Measurements from ENCODE around the gene DEPDC5.

Gene DEPDC5

GRCh38 chr22:31872209-31872608 lies 118.4 kb downstream of the DEPDC5 start:
- DNase-seq, result peak; percentile 2
- in situ Hi-C loops (cut with HindIII; ENCODE audit: low pct_ligation_motif_present, low pct_unique_long_range_greater_than_20kb, low sequenced_read_pairs), result no loop called here

DNA sequence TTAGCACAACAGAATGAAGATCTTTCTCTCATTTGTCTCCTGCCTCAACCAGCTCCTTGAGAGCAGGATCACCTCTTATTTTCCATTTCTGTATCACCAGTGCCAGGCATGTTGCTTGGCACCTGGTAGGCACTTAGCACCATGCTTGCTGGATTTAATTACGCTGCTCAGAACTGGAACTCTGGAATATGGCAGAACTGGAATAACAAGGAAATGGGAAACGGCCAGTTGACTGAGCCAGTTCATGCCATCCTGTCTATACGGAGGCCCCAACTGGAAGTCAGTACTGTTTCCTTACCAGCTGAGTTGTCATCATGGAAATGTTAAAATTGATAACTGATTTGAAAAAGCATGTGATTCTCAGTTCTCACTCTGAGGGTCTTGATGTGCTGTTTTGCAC lies 121.0 kb downstream of the DEPDC5 start:
- in situ Hi-C loops (cut with HindIII; ENCODE audit: low pct_ligation_motif_present, low pct_unique_long_range_greater_than_20kb, low sequenced_read_pairs), result no loop called here
- DNase-seq, result no peak

DNA sequence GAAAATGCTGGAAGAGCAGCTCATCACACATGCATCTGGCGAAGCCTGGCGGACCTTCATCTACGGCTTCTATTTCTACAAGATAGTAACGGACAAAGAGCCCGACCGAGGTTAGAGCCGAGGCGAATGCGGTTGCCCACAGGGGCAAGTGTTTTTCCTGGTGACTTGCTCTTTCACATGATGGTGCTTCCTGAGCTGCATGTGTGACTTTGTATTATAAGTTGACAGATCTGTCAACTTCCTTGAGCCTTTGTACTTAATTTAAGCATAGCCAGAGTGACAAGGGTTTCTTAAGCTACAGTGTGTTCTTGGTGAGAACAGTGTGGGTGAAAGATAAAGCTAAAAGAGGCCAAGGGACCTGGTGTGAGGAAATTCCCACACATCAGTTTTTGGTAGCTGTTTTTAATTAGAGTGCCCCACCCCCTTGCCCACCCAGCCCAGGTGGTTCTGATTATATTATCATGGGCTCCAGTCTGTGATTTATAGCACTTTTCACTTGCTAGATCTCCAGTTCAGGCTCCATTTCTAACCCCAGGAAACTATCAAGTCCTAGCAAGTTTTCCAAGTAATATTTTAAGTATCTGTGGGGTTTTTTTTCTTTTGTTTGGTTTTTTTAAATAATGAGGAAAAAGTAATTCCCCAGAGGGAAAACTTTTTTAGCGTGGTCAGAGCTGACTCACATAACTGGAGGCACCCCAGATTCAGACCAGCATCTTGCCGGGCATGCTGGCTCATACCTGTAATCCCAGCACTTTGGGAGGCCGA lies 122.5 kb downstream of the DEPDC5 start:
- in situ Hi-C loops (cut with HindIII; ENCODE audit: low pct_ligation_motif_present, low pct_unique_long_range_greater_than_20kb, low sequenced_read_pairs), result no loop called here
- no peak for DNase-seq

GRCh38 chr22:31879585-31879984 lies 125.8 kb downstream of the DEPDC5 start:
- in situ Hi-C loops (cut with HindIII; ENCODE audit: low pct_ligation_motif_present, low pct_unique_long_range_greater_than_20kb, low sequenced_read_pairs), result no loop called here
- DNase-seq, result no peak

GRCh38 chr22:31881200-31881599 lies 127.4 kb downstream of the DEPDC5 start:
- no peak for DNase-seq
- in situ Hi-C loops (cut with HindIII; ENCODE audit: low pct_ligation_motif_present, low pct_unique_long_range_greater_than_20kb, low sequenced_read_pairs), result no loop called here

DNA sequence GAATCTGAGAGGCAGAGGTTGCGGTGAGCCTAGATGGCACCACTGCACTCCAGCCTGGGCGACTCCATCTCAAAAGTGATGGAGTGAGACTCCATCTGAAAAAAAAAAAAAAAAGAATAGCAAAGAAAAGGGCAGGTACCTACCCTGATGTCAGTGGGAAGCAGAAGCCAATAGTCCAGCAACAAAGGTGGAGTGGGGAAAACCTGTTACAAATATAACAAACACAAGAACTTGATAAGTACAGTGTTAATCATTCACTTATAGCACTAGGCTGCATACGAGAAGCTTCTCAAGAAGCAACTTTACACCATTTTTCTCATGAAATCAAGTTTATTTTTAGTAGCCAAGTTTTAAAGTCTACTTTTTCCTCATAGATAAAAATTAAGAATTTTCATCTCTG lies 128.0 kb downstream of the DEPDC5 start:
- in situ Hi-C loops (cut with HindIII; ENCODE audit: low pct_ligation_motif_present, low pct_unique_long_range_greater_than_20kb, low sequenced_read_pairs), result no loop called here
- DNase-seq, result no peak

GRCh38 chr22:31882971-31883370 lies 129.2 kb downstream of the DEPDC5 start:
- in situ Hi-C loops (cut with HindIII; ENCODE audit: low pct_ligation_motif_present, low pct_unique_long_range_greater_than_20kb, low sequenced_read_pairs), result no loop called here
- DNase-seq, result no peak

DNA sequence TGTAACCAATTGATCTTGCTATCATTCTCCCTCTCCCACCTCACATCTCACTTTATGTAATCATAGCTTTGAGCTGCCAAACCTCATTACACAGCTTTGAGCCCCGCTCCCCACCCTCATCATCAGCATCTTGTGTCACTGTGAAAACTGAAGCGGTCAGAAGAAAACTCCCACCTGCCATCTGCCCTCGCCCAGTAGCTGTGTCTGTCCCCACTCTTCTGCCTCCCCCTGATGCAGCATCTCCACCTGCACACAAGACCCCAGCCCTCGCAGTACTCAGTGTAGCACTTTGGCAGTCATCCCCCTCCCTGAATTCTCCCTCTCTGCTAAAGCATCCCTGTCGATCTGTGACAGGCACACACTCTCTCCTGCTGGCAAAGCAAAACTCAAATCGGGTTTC lies 130.2 kb downstream of the DEPDC5 start:
- in situ Hi-C loops (cut with HindIII; ENCODE audit: low pct_ligation_motif_present, low pct_unique_long_range_greater_than_20kb, low sequenced_read_pairs), result no loop called here
- DNase-seq, result no peak

GRCh38 chr22:31891366-31892079 lies 137.7 kb downstream of the DEPDC5 start:
- in situ Hi-C loops (cut with HindIII; ENCODE audit: low pct_ligation_motif_present, low pct_unique_long_range_greater_than_20kb, low sequenced_read_pairs), result no loop called here
- DNase-seq, result no peak

DNA sequence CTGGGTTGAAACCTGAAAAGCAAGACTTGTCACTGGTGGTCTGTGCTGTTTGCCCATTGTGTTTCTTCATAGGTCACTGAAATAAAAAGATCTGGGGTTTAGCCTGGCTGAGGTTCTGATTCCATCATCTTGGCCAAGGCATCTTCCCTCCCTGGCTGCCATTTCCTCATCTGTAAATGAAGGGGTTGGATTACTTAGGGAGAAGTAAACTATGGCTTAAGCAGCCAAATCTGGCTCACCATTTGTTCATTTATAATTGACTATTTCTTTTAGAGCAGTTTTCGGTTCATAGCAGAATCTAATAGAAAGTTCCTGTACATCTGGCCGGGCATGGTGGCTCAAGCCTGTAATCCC lies 138.2 kb downstream of the DEPDC5 start:
- in situ Hi-C loops (cut with HindIII; ENCODE audit: low pct_ligation_motif_present, low pct_unique_long_range_greater_than_20kb, low sequenced_read_pairs), result no loop called here
- no peak for DNase-seq

DNA sequence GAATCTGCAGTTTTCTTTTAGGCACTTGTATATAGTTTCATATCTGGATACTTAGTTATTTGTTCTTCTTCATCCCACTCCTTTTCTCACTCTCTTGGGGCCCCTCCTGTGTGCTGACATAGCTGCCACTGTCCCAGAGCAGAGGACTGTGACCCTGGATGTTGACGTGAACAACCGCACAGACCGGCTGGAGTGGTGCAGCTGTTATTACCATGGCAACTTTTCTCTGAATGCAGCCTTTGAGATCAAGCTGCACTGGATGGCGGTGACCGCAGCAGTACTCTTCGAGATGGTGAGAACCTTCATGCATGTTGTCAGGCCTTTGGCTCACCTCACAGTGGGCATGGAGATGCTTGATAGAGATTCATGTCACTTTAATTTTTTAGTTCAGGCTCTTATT lies 139.6 kb downstream of the DEPDC5 start:
- in situ Hi-C loops (cut with HindIII; ENCODE audit: low pct_ligation_motif_present, low pct_unique_long_range_greater_than_20kb, low sequenced_read_pairs), result no loop called here
- DNase-seq, result no peak

DNA sequence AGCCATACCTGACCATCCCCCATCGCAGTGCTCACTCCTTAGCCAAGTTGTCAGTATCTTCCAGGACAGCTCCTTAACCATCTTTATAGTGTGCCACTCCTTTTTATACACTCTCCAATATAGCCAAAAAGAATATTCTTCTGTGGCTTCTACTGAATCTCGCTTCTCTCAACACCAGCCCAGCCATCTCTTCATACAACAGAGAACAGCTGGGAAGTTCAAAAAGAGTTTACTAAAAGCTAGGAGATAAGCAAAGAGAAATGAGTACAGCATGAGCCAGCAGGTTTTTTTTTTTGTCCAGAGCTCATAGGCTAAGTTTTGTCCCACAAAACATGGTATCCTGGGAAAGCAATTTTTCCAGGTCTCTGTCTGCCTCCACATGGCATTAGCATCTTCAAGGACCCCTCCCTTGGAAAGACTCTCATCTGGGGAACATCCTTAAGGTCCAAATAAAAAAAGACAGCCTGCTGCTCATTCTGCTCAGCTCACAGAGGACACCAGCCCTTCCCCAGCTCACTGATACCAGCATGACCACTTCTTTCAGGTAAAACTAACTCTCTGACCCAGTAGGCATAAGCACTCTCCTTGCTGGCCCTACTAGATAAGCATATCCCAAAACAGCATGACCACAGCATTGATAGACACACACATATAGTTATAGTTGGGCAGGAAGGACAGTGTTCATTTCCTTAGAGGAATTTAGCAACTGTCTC lies 141.7 kb downstream of the DEPDC5 start:
- DNase-seq, result no peak

DNA sequence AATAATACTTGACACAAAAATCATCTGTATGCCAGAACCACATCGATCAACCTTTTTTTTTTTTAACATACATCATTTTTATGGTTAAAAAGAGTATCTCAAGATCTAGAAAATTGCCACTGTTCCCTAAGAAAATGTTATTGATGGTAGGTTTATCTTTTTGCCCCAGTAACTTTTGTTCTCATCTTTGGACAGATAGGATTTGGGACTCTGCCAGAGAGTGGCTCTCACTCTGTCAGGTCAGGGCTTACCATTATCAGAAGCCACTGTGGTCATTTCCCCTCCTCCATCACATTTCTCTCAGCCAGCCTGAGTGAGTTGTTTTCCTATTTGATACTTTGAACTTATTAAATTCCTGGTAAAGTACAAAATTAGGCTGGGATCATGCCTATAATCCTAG lies 142.7 kb downstream of the DEPDC5 start:
- no peak for DNase-seq
- in situ Hi-C loops (cut with HindIII; ENCODE audit: low pct_ligation_motif_present, low pct_unique_long_range_greater_than_20kb, low sequenced_read_pairs), result no loop called here

More for the DNA sequence above, 141.7 kb downstream of the DEPDC5 start:
- in situ Hi-C loops (cut with HindIII; ENCODE audit: low pct_ligation_motif_present, low pct_unique_long_range_greater_than_20kb, low sequenced_read_pairs), result no loop called here

DNA sequence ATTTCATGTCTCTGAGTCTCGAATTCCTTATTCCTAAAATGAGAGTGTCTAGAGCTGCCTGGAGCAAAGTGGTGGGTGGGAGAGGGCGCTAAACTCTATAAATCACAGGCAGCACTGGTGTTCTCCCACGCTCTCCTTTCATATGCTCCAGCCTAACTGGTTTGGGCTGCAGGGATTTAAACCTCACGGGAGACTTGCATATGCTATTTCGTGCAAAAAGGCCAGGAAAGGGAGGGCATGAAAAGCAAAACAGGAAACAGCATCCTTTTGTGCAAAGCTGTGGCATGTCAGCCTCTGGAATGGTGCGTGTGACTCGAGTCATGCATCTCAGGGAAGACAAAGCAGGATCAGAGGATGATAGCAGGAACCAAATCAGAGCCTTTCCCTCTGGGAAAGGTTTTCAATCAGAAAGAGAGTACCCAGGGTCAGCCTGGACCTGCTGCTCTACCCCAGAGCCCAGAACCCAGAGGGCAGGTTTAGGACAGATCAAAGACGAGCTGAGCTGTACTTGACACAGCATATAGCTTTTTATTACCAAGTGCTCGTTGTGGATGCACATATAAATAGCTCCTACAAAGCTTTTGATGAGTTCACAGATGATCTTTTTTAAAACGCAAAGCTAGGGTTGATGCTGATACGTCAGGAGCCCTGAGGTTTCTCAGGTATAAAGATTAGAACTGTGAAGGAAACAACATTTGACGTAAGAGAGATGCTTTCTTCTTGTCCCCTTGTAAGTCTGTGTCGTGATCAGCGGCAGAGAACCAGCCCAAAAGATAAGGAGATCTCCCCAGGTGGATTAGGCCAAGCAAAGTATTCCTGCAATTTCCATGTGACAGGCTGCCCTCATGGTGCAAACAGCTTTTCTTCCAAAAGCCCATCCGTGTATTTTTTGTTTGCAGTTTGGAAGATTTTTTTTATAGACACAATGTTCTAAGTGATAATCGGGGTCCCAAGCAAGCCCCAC lies 144.3 kb downstream of the DEPDC5 start:
- in situ Hi-C loops (cut with HindIII; ENCODE audit: low pct_ligation_motif_present, low pct_unique_long_range_greater_than_20kb, low sequenced_read_pairs), result no loop called here

DNA sequence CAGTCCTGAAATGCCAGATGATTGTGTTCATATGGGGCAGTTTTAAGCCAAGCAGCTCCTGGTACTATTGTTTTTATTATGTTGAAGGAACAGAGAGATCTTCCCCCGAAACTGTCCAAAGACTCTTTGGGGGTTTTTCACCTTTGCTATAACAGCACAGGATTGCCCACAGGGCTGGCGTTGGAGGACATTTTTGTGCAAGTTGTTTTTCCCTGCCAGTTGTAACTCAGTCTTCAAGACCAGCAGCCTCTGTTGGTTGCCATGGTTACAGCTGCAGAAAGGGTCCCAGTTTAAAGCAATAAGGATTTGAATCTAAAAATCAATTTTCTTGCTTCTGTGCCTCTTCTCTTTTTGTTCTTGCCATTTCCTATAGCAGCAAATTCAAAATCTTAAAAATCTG lies 145.1 kb downstream of the DEPDC5 start:
- in situ Hi-C loops (cut with HindIII; ENCODE audit: low pct_ligation_motif_present, low pct_unique_long_range_greater_than_20kb, low sequenced_read_pairs), result no loop called here
- DNase-seq, result no peak

More for the DNA sequence above, 144.3 kb downstream of the DEPDC5 start:
- DNase-seq, result no peak

DNA sequence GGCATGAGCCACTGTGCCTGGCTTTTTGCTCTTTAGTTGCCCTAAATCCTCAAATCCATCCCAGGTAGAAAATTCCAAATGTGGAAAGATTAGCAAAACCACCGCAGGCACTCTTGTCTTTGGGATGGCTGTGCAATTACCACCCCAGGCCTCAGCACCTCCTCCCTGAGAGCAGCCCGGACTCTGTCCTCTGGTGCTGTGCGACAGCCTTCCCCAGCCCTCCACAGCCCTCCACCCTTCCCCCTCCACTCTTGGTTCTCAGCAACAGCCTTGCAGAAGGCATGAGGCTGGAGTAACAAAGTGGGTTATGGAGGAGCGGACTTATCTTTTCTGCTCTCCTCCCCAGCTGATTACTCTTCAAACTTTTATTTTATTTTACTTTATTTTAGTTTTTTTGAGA lies 145.8 kb downstream of the DEPDC5 start:
- in situ Hi-C loops (cut with HindIII; ENCODE audit: low pct_ligation_motif_present, low pct_unique_long_range_greater_than_20kb, low sequenced_read_pairs), result no loop called here
- no peak for DNase-seq

DNA sequence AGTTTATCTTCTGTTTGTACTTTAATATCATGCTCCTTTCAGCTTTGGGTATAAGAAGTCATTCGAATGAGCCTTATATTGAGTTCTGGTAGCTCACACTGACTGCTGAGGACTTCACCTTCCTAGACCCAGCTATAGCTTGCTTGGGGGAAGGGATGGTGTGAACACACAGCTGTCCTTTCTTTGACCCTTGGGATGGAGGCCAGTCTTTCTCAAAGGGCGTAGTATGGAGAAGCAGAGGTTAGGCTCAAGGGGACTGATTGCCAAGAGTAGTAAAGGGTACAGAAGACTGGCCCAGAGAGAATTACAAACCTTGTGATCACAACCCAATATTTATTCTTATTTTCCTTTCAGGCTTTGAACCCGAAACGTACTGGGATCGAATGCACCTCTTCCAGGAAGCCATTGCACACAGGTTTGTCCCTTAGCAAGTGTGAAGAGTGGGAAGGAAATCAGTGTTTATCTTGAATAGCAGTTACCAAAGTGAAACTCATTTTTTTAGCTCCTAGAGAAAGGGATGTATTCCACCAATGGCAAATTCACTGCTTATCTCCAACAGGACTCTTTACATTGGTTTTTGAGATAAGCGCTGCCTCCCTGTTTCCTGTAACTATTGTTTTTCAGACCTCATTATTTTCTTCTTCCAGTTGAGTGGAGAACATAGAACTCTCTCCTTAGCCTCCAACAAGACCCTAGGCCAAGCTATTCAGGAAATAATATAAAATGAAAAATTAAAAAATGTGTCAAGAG lies 147.7 kb downstream of the DEPDC5 start:
- DNase-seq, result no peak
- in situ Hi-C loops (cut with HindIII; ENCODE audit: low pct_ligation_motif_present, low pct_unique_long_range_greater_than_20kb, low sequenced_read_pairs), result no loop called here

GRCh38 chr22:31904651-31905050 lies 150.8 kb downstream of the DEPDC5 start:
- in situ Hi-C loops (cut with HindIII; ENCODE audit: low pct_ligation_motif_present, low pct_unique_long_range_greater_than_20kb, low sequenced_read_pairs), result no loop called here

More at GRCh38 chr22:31904651-31905050, 150.8 kb downstream of the DEPDC5 start:
- DNase-seq, result no peak

All from ACHN (cell line).